ENCODE results near the gene CWH43.
"Not testable (repeated sequence)": the region's sequence is repeated elsewhere in the genome, so short reads cannot be mapped to it uniquely, and the experiment has no call there.

Gene CWH43

GRCh38 chr4:48985976-48986653, at the start of gene CWH43:
TSS of gene CWH43 (plus strand) at chr4:48986275. CDS start at chr4:48986430, 155 bp downstream.
- peak in 1 of 2 donors; percentile 2 for DNase-seq

GRCh38 chr4:48937033-48937432, 49.0 kb upstream of the CWH43 start:
- DNase-seq: no peak

GRCh38 chr4:48938831-48939230, 47.2 kb upstream of the CWH43 start:
- DNase-seq: no peak

- DNase-seq: no peak
These were observed 46.3 kb upstream of the CWH43 start for GRCh38 chr4:48939785-48940184.

GRCh38 chr4:48943387-48943786, 42.7 kb upstream of the CWH43 start:
- peak in 1 of 2 donors; percentile 4 for DNase-seq

GRCh38 chr4:48944252-48944651, 41.8 kb upstream of the CWH43 start:
- peak in 1 of 2 donors; percentile 3 for DNase-seq

GRCh38 chr4:48944756-48945241, 41.3 kb upstream of the CWH43 start:
- peak; percentile 36 to 57 for DNase-seq

- DNase-seq: no peak
These were observed 40.1 kb upstream of the CWH43 start for GRCh38 chr4:48945981-48946380.

GRCh38 chr4:48947731-48948130, 38.3 kb upstream of the CWH43 start:
- no peak for DNase-seq

- DNase-seq: no peak
These were observed 37.0 kb upstream of the CWH43 start for GRCh38 chr4:48949086-48949485.

GRCh38 chr4:48949518-48950219, 36.4 kb upstream of the CWH43 start:
- DNase-seq: no peak

- DNase-seq: no peak
These were observed 31.8 kb upstream of the CWH43 start for GRCh38 chr4:48954314-48954713.

GRCh38 chr4:48957366-48957765, 28.7 kb upstream of the CWH43 start:
- not testable (repeated sequence) for DNase-seq

- DNase-seq: no peak
These were observed 27.5 kb upstream of the CWH43 start for GRCh38 chr4:48958582-48958981.

- no peak for DNase-seq
These were observed 25.0 kb upstream of the CWH43 start for GRCh38 chr4:48960988-48961635.

GRCh38 chr4:48962636-48963035, 23.4 kb upstream of the CWH43 start:
- no peak for DNase-seq

GRCh38 chr4:48963042-48963679, 22.9 kb upstream of the CWH43 start:
- peak; percentile 72 to 81 for DNase-seq

- no peak for DNase-seq
These were observed 19.0 kb upstream of the CWH43 start for GRCh38 chr4:48967101-48967500.

GRCh38 chr4:48967631-48968030, 18.4 kb upstream of the CWH43 start:
- no peak for DNase-seq

GRCh38 chr4:48968814-48969213, 17.3 kb upstream of the CWH43 start:
- no peak for DNase-seq

GRCh38 chr4:48970471-48970921, 15.6 kb upstream of the CWH43 start:
- DNase-seq: no peak

GRCh38 chr4:48974979-48975640, 11.0 kb upstream of the CWH43 start:
- no peak for DNase-seq

- no peak for DNase-seq
These were observed 10.0 kb upstream of the CWH43 start for GRCh38 chr4:48976041-48976440.

All from stimulated activated CD4-positive, alpha-beta T cell treated with anti-CD3 and anti-CD28 coated beads, Interleukin-2, amount 100 ng/mL, for 24 hours (primary cell).